ENCODE data around the gene SYT1.

- no peak for TF ChIP-seq CTCF (conservative IDR thresholded peaks at IDR 0.05 in 1 of 2, IDR thresholded peaks at IDR 0.05 in 1 of 2; ENCODE audit: extremely low read depth in 1 of 2, insufficient read depth in 1 of 2, low read depth in 1 of 2, low read length in 2 of 2)
- no peak for TF ChIP-seq EZH2 (IDR thresholded peaks at IDR 0.05; ENCODE audit: borderline replicate concordance, low read length)
These were observed 542.4 kb downstream of the SYT1 start for GRCh38 chr12:79406993-79407392.

Data from mammary epithelial cell (primary cell).